ENCODE data around the gene TAS2R40.

GRCh38 chr7:143216686-143217085, 5.2 kb upstream of the TAS2R40 start:
- TF ChIP-seq GATA3 (IDR thresholded peaks at IDR 0.05; ENCODE audit: low read depth, low read length), result no peak
- no peak for TF ChIP-seq GATA2 (IDR thresholded peaks at IDR 0.05; ENCODE audit: low read depth, low read length)

Measured in SH-SY5Y (cell line).